IMR-90 (cell line): Measurements from ENCODE around the gene SLFNL1. TPM values are rescaled to one million over a fixed set of nuclear protein-coding genes. Genes with fewer than 3 reads are reported as not detected.

ENCODE experiments used
- ATAC-seq: fragments of 200-7000 bp; cut with Tn5 transposase; 2 replicates; pipeline ENCODE4 v1.9.1; 2020; ENCODE audit warnings: low read depth, mild to moderate bottlenecking, moderate library complexity
- BruUV-seq: library from RNA; stranded (reverse); fragments of 400-500 nt; replicated peaks from 2 replicates; lab custom pipeline; 2021; lab: Mats Ljungman, UMichigan
- CTCF ChIA-PET: fragments of 300-600 bp; formaldehyde crosslinking; extraction: SDS; loops from one replicate; lab custom pipeline; 2021; ENCODE audit warnings: antibody characterized with exemption; lab: Yijun Ruan, JAX
- POLR2A ChIA-PET: fragments of 300-600 bp; sonication (Branson Sonifier 250); formaldehyde crosslinking; loops from one replicate; lab custom pipeline; 2022; ENCODE audit warnings: antibody characterized with exemption; ENCODE audit not compliant: unreplicated experiment; lab: Charles Lee
- DNase-seq: peaks from one replicate; pipeline ENCODE4 v3.0.0; 2013
- H2AFZ ChIP-seq: replicated peaks from 2 replicates; pipeline ENCODE3; 2013; ENCODE audit warnings: low read length, mild to moderate bottlenecking; ENCODE audit not compliant: poor library complexity
- H2AK5ac ChIP-seq: 2 replicates; pipeline ENCODE4 v1.6.1; 2013; ENCODE audit warnings: low read depth, low read length, inconsistent platforms
- H2AK9ac ChIP-seq: replicated peaks from 2 replicates; pipeline ENCODE3; 2013; ENCODE audit warnings: mild to moderate bottlenecking, low read depth, low read length, moderate library complexity; ENCODE audit not compliant: poor library complexity
- H2BK120ac ChIP-seq: 2 replicates; pipeline ENCODE4 v1.6.1; 2013; ENCODE audit warnings: low read depth, low read length, inconsistent platforms
- H2BK15ac ChIP-seq: 3 replicates; pipeline ENCODE4 v1.6.1; 2013; ENCODE audit warnings: low read depth, low read length, inconsistent platforms
- H2BK20ac ChIP-seq: 2 replicates; pipeline ENCODE4 v1.6.1; 2013; ENCODE audit warnings: low read depth, mild to moderate bottlenecking, inconsistent platforms, low read length, moderate library complexity
- H2BK5ac ChIP-seq: 2 replicates; pipeline ENCODE4 v1.6.1; 2013; ENCODE audit warnings: mild to moderate bottlenecking, low read depth, low read length, inconsistent platforms; ENCODE audit not compliant: poor library complexity, severe bottlenecking
- H3K14ac ChIP-seq: replicated peaks from 2 replicates; pipeline ENCODE4 v1.6.1; 2013; ENCODE audit warnings: low read depth, low read length, inconsistent platforms
- H3K18ac ChIP-seq: 2 replicates; pipeline ENCODE4 v1.6.1; 2013; ENCODE audit warnings: low read depth, low read length, control low read depth
- H3K23ac ChIP-seq: 2 replicates; pipeline ENCODE4 v1.6.1; 2013; ENCODE audit warnings: low read depth, low read length, inconsistent platforms
- H3K27ac ChIP-seq: 2 replicates; pipeline ENCODE4 v1.5.1; 2013; ENCODE audit warnings: mild to moderate bottlenecking, control low read depth, low read length; ENCODE audit not compliant: insufficient read depth
- H3K27me3 ChIP-seq: 2 replicates; pipeline ENCODE4 v1.6.1; 2013; ENCODE audit warnings: low read length; ENCODE audit not compliant: control insufficient read depth, insufficient read depth
- H3K36me3 ChIP-seq: 2 replicates; pipeline ENCODE4 v1.6.1; 2013; ENCODE audit warnings: low read length, mixed read lengths; ENCODE audit not compliant: control insufficient read depth, insufficient read depth
- H3K4ac ChIP-seq: 2 replicates; pipeline ENCODE4 v1.6.1; 2013; ENCODE audit warnings: low read depth, low read length, inconsistent platforms
- H3K4me1 ChIP-seq: 2 replicates; pipeline ENCODE4 v1.6.1; 2013; ENCODE audit warnings: low read length, mixed read lengths; ENCODE audit not compliant: control insufficient read depth, insufficient read depth
- H3K4me2 ChIP-seq: 2 replicates; pipeline ENCODE4 v1.6.1; 2013; ENCODE audit warnings: low read depth, mild to moderate bottlenecking, control low read depth, low read length, moderate library complexity
- H3K4me3 ChIP-seq: 2 replicates; pipeline ENCODE4 v1.5.1; 2013; ENCODE audit warnings: low read depth, mild to moderate bottlenecking, control low read depth, low read length, moderate library complexity; ENCODE audit not compliant: insufficient read depth
- H3K56ac ChIP-seq: 2 replicates; pipeline ENCODE4 v1.6.1; 2013; ENCODE audit warnings: low read length, inconsistent platforms; ENCODE audit not compliant: insufficient read depth; ENCODE audit errors: extremely low read depth
- H3K79me1 ChIP-seq, 2 experiments: 2 replicates each; pipeline ENCODE4 v1.6.1; 2013; ENCODE audit warnings: low read length in 2 of 2, inconsistent platforms in 1 of 2, low read depth in 1 of 2
- H3K9ac ChIP-seq: 2 replicates; pipeline ENCODE4 v1.6.1; 2013; ENCODE audit warnings: low read depth, low read length, control low read depth
- H3K9me1 ChIP-seq: 2 replicates; pipeline ENCODE4 v1.6.1; 2013; ENCODE audit warnings: low read length, inconsistent platforms; ENCODE audit not compliant: insufficient read depth
- H3K9me3 ChIP-seq: 2 replicates; pipeline ENCODE4 v1.6.1; 2013; ENCODE audit warnings: low read length; ENCODE audit not compliant: control insufficient read depth, insufficient read depth
- H4K20me1 ChIP-seq: 2 replicates; pipeline ENCODE4 v1.6.1; 2013; ENCODE audit warnings: low read length, inconsistent platforms; ENCODE audit not compliant: insufficient read depth
- H4K5ac ChIP-seq: 2 replicates; pipeline ENCODE4 v1.6.1; 2013; ENCODE audit warnings: mild to moderate bottlenecking, low read depth, low read length, control low read depth
- H4K8ac ChIP-seq, 2 experiments: 2 replicates each; pipeline ENCODE4 v1.6.1; 2013; ENCODE audit warnings: low read depth in 2 of 2, low read length in 2 of 2, control low read depth in 1 of 2, inconsistent platforms in 1 of 2
- H4K91ac ChIP-seq: 2 replicates; pipeline ENCODE4 v1.6.1; 2013; ENCODE audit warnings: low read depth, low read length, inconsistent platforms; ENCODE audit not compliant: insufficient read depth
- BHLHE40 ChIP-seq: fragments of 150-350 bp; IDR thresholded peaks from 2 replicates; pipeline ENCODE4 v1.6.1; 2016; ENCODE audit warnings: mild to moderate bottlenecking, low read depth, low read length
- ELK1 ChIP-seq: fragments of 150-350 bp; IDR thresholded peaks from 2 replicates; pipeline ENCODE4 v1.6.1; 2016; ENCODE audit warnings: low read depth, mild to moderate bottlenecking, low read length, moderate library complexity, borderline replicate concordance
- FOS ChIP-seq: fragments of 150-350 bp; IDR thresholded peaks from 2 replicates; pipeline ENCODE4 v1.6.1; 2016; ENCODE audit warnings: low read depth, low read length
- MAZ ChIP-seq: IDR thresholded peaks from 2 replicates; pipeline ENCODE4 v1.6.1; 2012; ENCODE audit warnings: low read depth, mild to moderate bottlenecking, low read length, improper control_type of control experiment, moderate library complexity, borderline replicate concordance
- NFE2L2 ChIP-seq: fragments of 150-350 bp; IDR thresholded peaks from 2 replicates; pipeline ENCODE4 v1.6.1; 2016; ENCODE audit warnings: low read depth, mild to moderate bottlenecking, low read length
- POLR2A ChIP-seq: IDR thresholded peaks from 2 replicates; pipeline ENCODE4 v1.6.1; 2012; ENCODE audit warnings: mild to moderate bottlenecking, low read depth, low read length
- RAD21 ChIP-seq: IDR thresholded peaks from 2 replicates; pipeline ENCODE4 v1.6.1; 2012; ENCODE audit warnings: low read length, improper control_type of control experiment
- SMC3 ChIP-seq: fragments of 150-350 bp; IDR thresholded peaks from 2 replicates; pipeline ENCODE4 v1.6.1; 2016; ENCODE audit warnings: low read depth, mild to moderate bottlenecking, antibody characterized with exemption, low read length, moderate library complexity
- USF2 ChIP-seq: fragments of 150-350 bp; IDR thresholded peaks from 2 replicates; pipeline ENCODE4 v1.6.1; 2017; ENCODE audit warnings: mild to moderate bottlenecking, antibody characterized with exemption, low read length, low read depth
- WGBS, 2 experiments: methylation state at CpG; one replicate each; pipeline versions ENCODE4 v1.1.5 to v1.1.7; 2013; ENCODE audit warnings: missing lambda C conversion rate in 2 of 2; ENCODE audit not compliant: insufficient read length in 1 of 2; ENCODE audit errors: extremely low coverage in 2 of 2; 5-methylcytosine and 5-hydroxymethylcytosine counted together
- dilution Hi-C: fragments of 300-500 bp; cut with HindIII; formaldehyde crosslinking; loops from one replicate; pipeline ENCODE4 v1.14.3; 2018; ENCODE audit warnings: low sequenced_read_pairs; ENCODE audit not compliant: unreplicated experiment
- in situ Hi-C: fragments of 300-500 bp; cut with MboI; formaldehyde crosslinking; loops from 3 replicates; pipeline ENCODE4 v1.14.3; 2019; ENCODE audit warnings: low sequenced_read_pairs, inconsistent platforms, mixed read lengths
- intact Hi-C: fragments of 100-400 bp; cut with micrococcal nuclease; formaldehyde crosslinking; loops from 2 replicates; pipeline ENCODE4 v1.10.0; 2022
- polyA plus RNA-seq, 3 experiments: library from polyadenylated mRNA; depleted of rRNA; stranded (reverse); fragments of >200 nt; gene quantifications; 2 replicates each; pipeline ENCODE4 v1.2.3, GENCODE V29; 2012; ENCODE audit warnings: low replicate concordance in 1 of 3
- total RNA-seq: library from RNA; depleted of rRNA; stranded (reverse); fragments of >200 nt; gene quantifications from 2 replicates; pipeline ENCODE4 v1.2.3, GENCODE V29; 2012

SLFNL1 gene
- total and polyA plus RNA-seq, 2 of the 4 experiments (the other 2 are of a cell fraction): under 0.01 to 0.09 TPM

GRCh38 chr1:41038110-41038509 lies 16.6 kb upstream of the SLFNL1 start:
- H3K4ac ChIP-seq: no peak overlapping the region
- peaks cover 30% of the 10 kb centered on the region for H3K36me3 ChIP-seq
- H3K27me3 ChIP-seq: no peaks in the 10 kb centered on the region
- no peak overlapping the region for H3K18ac ChIP-seq
- H2BK5ac ChIP-seq: no peak overlapping the region
- no peak overlapping the region for H2BK120ac ChIP-seq
- H2BK15ac ChIP-seq: no peak overlapping the region
- H4K91ac ChIP-seq: no peak overlapping the region
- no CpG with 5 or more reads among the region's 5 CpGs for WGBS, 2 experiments
- no peak overlapping the region for H3K14ac ChIP-seq
- no peak overlapping the region for H3K23ac ChIP-seq
- no peak overlapping the region for H2AK9ac ChIP-seq
- no TSS peak for BruUV-seq
- H4K5ac ChIP-seq: no peak overlapping the region
- ATAC-seq (no peak), DNase-seq (no peak)
- POLR2A ChIA-PET: interaction anchor here (0.8 kb wide), 1 partner anchor 11 kb away, joined by 3 read pairs; no protein-coding TSS in a partner anchor
- H3K4me2 ChIP-seq: no peak overlapping the region
- no peak overlapping the region for H2AFZ ChIP-seq
- peaks cover 2% of the 10 kb centered on the region; the same call in 1 of the 2 replicates for H3K9me1 ChIP-seq
- no peaks in the 10 kb centered on the region for H4K20me1 ChIP-seq
- CTCF ChIA-PET: no interaction called here
- no peaks in the 10 kb centered on the region for H3K79me1 ChIP-seq
- H3K56ac ChIP-seq: no peak overlapping the region
- no peak overlapping the region for H3K4me3 ChIP-seq
- H3K9ac ChIP-seq: no peak overlapping the region
- intact Hi-C loops: no loop called here
- no peaks in the 10 kb centered on the region for H3K4me1 ChIP-seq
- in situ Hi-C loops: loop anchor here (25.0 kb wide), 1 partner anchor 374 kb away; no protein-coding TSS in a partner anchor
- no peak overlapping the region for H2BK20ac ChIP-seq
- TF ChIP-seq SMC3: no peak
- TF ChIP-seq USF2: no peak
- TF ChIP-seq POLR2A: no peak
- no peak for TF ChIP-seq MAZ
- no peak for TF ChIP-seq FOS
- TF ChIP-seq NFE2L2: no peak
- TF ChIP-seq BHLHE40: no peak
- no peak; the same call in 1 of the 2 replicates for TF ChIP-seq RAD21
- no peak for TF ChIP-seq ELK1
- no peak overlapping the region for H3K27ac ChIP-seq
- no peak overlapping the region for H2AK5ac ChIP-seq
- no peaks in the 10 kb centered on the region for H3K9me3 ChIP-seq
- dilution Hi-C loops: no loop called here
- H4K8ac ChIP-seq: no peak overlapping the region
